ENCODE measurements around the gene UGT2B28.
"Not testable (repeated sequence)": the region's sequence is repeated elsewhere in the genome, so short reads cannot be mapped to it uniquely, and the experiment has no call there.

UGT2B28 gene

GRCh38 chr4:69343558-69344420, 63.5 kb downstream of the UGT2B28 start:
- DNase-seq (ENCODE audit: low read depth in 2 of 2) = not testable (repeated sequence)

Measured in activated CD4-positive, alpha-beta T cell treated with anti-CD3 and anti-CD28 coated beads for 24 hours (primary cell).